ENCODE data around the gene WDR77. TPM values are rescaled to one million over a fixed set of nuclear protein-coding genes. Genes with fewer than 3 reads are reported as not detected.

Gene WDR77
- total RNA-seq, 1 experiment from 2014 or later, result 175 TPM

DNA sequence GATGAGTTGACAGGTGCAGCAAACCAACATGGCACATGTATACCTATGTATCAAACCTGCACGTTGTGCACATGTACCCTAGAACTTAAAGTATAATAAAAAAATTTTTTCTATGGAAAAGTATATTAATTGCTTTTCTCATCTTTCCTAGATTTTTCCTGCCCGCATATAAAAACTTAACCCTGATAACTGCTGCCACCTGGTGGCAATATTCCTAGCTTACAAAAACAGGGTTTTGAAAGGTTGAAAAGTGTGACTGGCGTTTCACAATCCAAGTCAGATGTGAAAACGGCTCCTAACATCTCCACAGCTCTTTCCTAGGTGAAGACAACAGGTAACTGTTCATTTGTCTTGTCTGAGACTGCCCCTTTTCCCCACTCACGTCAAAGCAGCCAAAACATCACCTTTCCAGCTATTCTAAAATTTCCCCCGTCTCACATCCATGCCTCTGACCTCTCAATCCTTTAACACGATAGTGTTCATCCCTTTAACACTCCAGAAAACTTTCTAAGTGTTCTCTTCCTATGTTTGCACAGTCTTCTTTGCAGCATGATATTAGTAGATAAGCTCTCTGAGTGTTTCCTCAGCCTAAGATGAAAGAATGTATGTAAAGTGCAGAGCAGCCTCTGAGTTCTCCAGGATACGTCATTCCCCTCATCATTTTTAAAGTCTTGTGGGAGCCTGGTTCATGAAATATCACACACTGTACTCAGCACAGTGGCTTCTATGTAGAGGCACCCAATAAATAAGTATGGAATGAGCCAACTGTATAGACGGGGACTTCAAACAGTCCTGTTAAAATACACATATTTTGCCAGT is 49.1 kb downstream of the WDR77 start:
- peak; percentile 45 for DNase-seq
- H3K4me3 ChIP-seq (ENCODE audit: insufficient read depth, low read depth, low read length), result no peak overlapping the region
- H3K36me3 ChIP-seq (replicated peaks; ENCODE audit: control insufficient read depth, insufficient read depth, low read length), result no peaks in the 10 kb centered on the region
- no peaks in the 10 kb centered on the region for H3K27me3 ChIP-seq (ENCODE audit: control insufficient read depth, insufficient read depth, low read length)

DNA sequence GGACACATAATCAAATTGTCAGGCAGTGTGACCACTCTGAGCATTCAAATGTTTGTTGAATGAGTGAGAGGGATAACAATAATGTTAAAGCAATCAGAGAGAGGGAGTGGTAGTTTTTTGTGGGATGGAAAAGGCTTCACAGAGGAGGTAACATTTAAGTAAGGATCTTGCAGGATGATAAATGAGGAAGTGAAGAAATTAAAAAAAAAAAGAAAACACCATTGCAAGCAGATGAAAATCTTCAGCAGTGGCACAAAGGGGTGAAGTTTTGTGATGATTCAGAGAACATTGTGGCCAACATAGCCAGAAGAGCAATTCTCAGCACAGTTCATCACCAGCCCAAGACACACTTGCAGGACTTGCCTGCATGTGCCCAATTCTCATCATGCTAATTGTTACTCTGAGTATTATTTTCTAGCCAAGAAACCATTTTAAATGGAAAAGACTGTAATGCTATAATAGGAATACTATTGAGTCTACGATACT is 56.6 kb downstream of the WDR77 start:
- Histone ChIP-seq H3K4me3 (ENCODE audit: insufficient read depth, low read depth, low read length) (no peak overlapping the region), H3K27me3 (ENCODE audit: control insufficient read depth, insufficient read depth, low read length) (no peaks in the 10 kb centered on the region), H3K36me3 (replicated peaks; ENCODE audit: control insufficient read depth, insufficient read depth, low read length) (no peaks in the 10 kb centered on the region)
- DNase-seq, result no peak

GRCh38 chr1:111392042-111392441 is 57.0 kb downstream of the WDR77 start:
- H3K36me3 ChIP-seq (replicated peaks; ENCODE audit: control insufficient read depth, insufficient read depth, low read length), result no peaks in the 10 kb centered on the region
- no peak for DNase-seq

More at GRCh38 chr1:111392042-111392441, 57.0 kb downstream of the WDR77 start:
- Histone ChIP-seq H3K27me3 (ENCODE audit: control insufficient read depth, insufficient read depth, low read length) (no peaks in the 10 kb centered on the region), H3K4me3 (ENCODE audit: insufficient read depth, low read depth, low read length) (no peak overlapping the region)

Other genes with a start within 250 kb of the WDR77 start
- not detected in 2 replicates for gene DENND2D, start 248.6 kb downstream of the WDR77 start, total RNA-seq (2014; rRNA removed; shearing (Covaris generic))
- gene CHI3L2, start 221.5 kb downstream of the WDR77 start, total RNA-seq (2014; rRNA removed; shearing (Covaris generic)), result not detected in 2 replicates
- gene CHIA, start 158.4 kb downstream of the WDR77 start, total RNA-seq (2014; rRNA removed; shearing (Covaris generic)), result not detected in 2 replicates
- gene OVGP1, start 21.5 kb downstream of the WDR77 start, total RNA-seq (2014; rRNA removed; shearing (Covaris generic)), result 0.87 and 3.9 TPM in 2 replicates
- 691 and 763 TPM in 2 replicates for gene ATP5PB, start 208 bp upstream of the WDR77 start, total RNA-seq (2014; rRNA removed; shearing (Covaris generic))
- 0.21 and 0.85 TPM in 2 replicates for gene C1orf162, start 24.7 kb upstream of the WDR77 start, total RNA-seq (2014; rRNA removed; shearing (Covaris generic))
- gene ADORA3, start 54.4 kb upstream of the WDR77 start, total RNA-seq (2014; rRNA removed; shearing (Covaris generic)), result not detected in 2 replicates
- gene TMIGD3, start 54.4 kb upstream of the WDR77 start, total RNA-seq (2014; rRNA removed; shearing (Covaris generic)), result 0.17 TPM in 1 of 2 replicates, not detected in the other
- 20.6 and 22.7 TPM in 2 replicates for gene RAP1A, start 170.5 kb upstream of the WDR77 start, total RNA-seq (2014; rRNA removed; shearing (Covaris generic))